HCT116 (cell line): ENCODE data around the gene CMTM8.

Experiments used
- CBX3 ChIP-seq: IDR thresholded peaks from 2 replicates; pipeline ENCODE4 v1.6.1; 2012; ENCODE audit warnings: low read depth
- CTCF ChIP-seq, 3 experiments: fragments of 200-600 bp in 1 of 3; sonication (generic) in 1 of 3; IDR thresholded peaks in 2 of 3; conservative IDR thresholded peaks in 1 of 3; 2 replicates each; pipeline ENCODE4 v1.5.1; 2012 to 2017; ENCODE audit warnings: low read depth in 2 of 3, low read length in 2 of 3, antibody characterized with exemption in 1 of 3, borderline replicate concordance in 1 of 3, control low read depth in 1 of 3, mild to moderate bottlenecking in 1 of 3, mixed read lengths in 1 of 3, mixed run types in 1 of 3, moderate library complexity in 1 of 3; ENCODE audit not compliant: insufficient read depth in 1 of 3
- EGR1 ChIP-seq: IDR thresholded peaks from 2 replicates; pipeline ENCODE4 v1.6.1; 2012; ENCODE audit warnings: low read depth
- EZH2 ChIP-seq: fragments of 200-600 bp; sonication (generic); IDR thresholded peaks from 2 replicates; pipeline ENCODE4 v1.6.1; 2017; ENCODE audit warnings: antibody characterized with exemption, mixed run types
- EZH2phosphoT487 ChIP-seq: fragments of 200-600 bp; IDR thresholded peaks from 2 replicates; pipeline ENCODE4 v1.6.1; 2018; ENCODE audit warnings: antibody characterized with exemption, borderline replicate concordance
- JUND ChIP-seq: IDR thresholded peaks from 2 replicates; pipeline ENCODE4 v1.6.1; 2012
- MAX ChIP-seq: IDR thresholded peaks from 2 replicates; pipeline ENCODE4 v1.6.1; 2012
- POLR2A ChIP-seq: IDR thresholded peaks from 2 replicates; pipeline ENCODE4 v1.7.0; 2011; ENCODE audit warnings: borderline replicate concordance; ENCODE audit not compliant: insufficient read depth, insufficient read length; ENCODE audit errors: extremely low read depth
- POLR2AphosphoS5 ChIP-seq: IDR thresholded peaks from 2 replicates; pipeline ENCODE4 v1.6.1; 2011; ENCODE audit warnings: mild to moderate bottlenecking, low read depth, low read length, moderate library complexity
- RAD21 ChIP-seq: IDR thresholded peaks from 2 replicates; pipeline ENCODE4 v1.6.1; 2012; ENCODE audit warnings: low read depth, mild to moderate bottlenecking
- REST ChIP-seq: IDR thresholded peaks from 2 replicates; pipeline ENCODE4 v1.6.1; 2012; ENCODE audit warnings: low read depth
- SRF ChIP-seq: IDR thresholded peaks from 2 replicates; pipeline ENCODE4 v1.6.1; 2012; ENCODE audit warnings: low read depth
- TCF7L2 ChIP-seq: IDR thresholded peaks from 2 replicates; pipeline ENCODE4 v1.7.0; 2011; ENCODE audit warnings: borderline replicate concordance, inconsistent platforms; ENCODE audit not compliant: insufficient read depth, insufficient read length; ENCODE audit errors: extremely low read depth
- ZFX ChIP-seq: fragments of 450-650 bp; IDR thresholded peaks from 2 replicates; pipeline ENCODE4 v1.6.1; 2017

GRCh38 chr3:32245200-32245599 lies 6.7 kb downstream of the CMTM8 start:
- TF ChIP-seq EGR1 (no peak), CTCF (IDR thresholded peaks at IDR 0.05 in 2 of 3, conservative IDR thresholded peaks at IDR 0.05 in 1 of 3; ENCODE audit: borderline replicate concordance in 1 of 3, insufficient read depth in 1 of 3, low read depth in 2 of 3, low read length in 2 of 3) (no peak), JUND (no peak), POLR2A (no peak), EZH2phosphoT487 (no peak), EZH2 (no peak), CBX3 (no peak), POLR2AphosphoS5 (no peak), RAD21 (no peak), REST (no peak), MAX (no peak), SRF (no peak), ZFX (no peak), TCF7L2 (no peak)
